Measurements from ENCODE around the gene HLA-A. TPM values are rescaled to one million over a fixed set of nuclear protein-coding genes. Genes with fewer than 3 reads are reported as not detected.
A peak's percentile ranks its signal among the peaks of the same experiment; 100 is the strongest.
"Not testable (repeated sequence)": the region's sequence is repeated elsewhere in the genome, so short reads cannot be mapped to it uniquely, and the experiment has no call there.

The HLA-A gene
- total RNA-seq, 1 donor from 2014 or later = 691 TPM

DNA sequence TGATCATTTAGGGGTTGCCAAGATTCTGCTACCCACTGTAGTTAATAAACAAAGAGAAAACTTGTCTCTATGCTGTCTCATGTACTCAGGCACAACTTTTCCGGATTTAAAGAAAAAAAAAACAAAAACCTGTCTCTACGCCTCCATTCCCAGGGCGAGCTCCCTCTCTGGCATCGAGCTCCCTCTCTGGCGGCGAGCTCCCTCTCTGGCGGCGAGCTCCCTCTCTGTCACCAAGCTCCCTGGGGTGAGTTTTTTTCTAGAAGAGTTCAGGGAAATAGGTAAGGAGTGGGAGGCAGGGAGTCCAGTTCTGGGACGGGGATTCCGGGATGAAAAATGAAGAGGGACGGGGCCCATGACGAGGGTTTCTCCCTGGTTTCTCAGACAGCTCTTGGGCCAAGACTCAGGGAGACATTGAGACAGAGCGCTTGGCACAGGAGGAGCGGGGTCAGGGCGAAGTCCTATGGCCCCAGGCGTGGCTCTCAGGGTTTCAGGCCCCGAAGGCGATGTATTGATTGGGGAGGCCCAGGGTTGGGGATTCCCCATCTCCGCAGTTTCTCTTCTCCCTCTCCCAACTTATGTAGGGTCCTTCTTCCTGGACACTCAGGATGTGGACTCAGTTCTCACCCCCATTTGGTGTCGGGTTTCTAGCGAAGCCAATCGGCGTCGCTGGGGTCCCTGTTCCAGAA, 16.5 kb upstream of the HLA-A start:
- TF ChIP-seq POLR2A (IDR thresholded peaks at IDR 0.05) (peak in 1 of 2 donors; percentile 13), CTCF (IDR thresholded peaks at IDR 0.05) (no peak)
- H3K9me3 ChIP-seq = no peaks in the 10 kb centered on the region
- H3K27me3 ChIP-seq = no peaks in the 10 kb centered on the region
- H3K36me3 ChIP-seq = no peaks in the 10 kb centered on the region
- peak overlapping the region in 1 of 2 donors; percentile 58 for H3K4me3 ChIP-seq
- peak in 1 of 2 donors; percentile 86 for DNase-seq (ENCODE audit: extremely low spot score in 2 of 2)
- no peak overlapping the region for H3K27ac ChIP-seq
- intact Hi-C loops (cut with DNase I) = no loop called here
- H3K4me1 ChIP-seq = no peaks in the 10 kb centered on the region

GRCh38 chr6:29926413-29927274, 15.7 kb upstream of the HLA-A start:
- TF ChIP-seq POLR2AphosphoS5 (IDR thresholded peaks at IDR 0.05; ENCODE audit: insufficient read depth in 1 of 2, low read depth in 1 of 2) = peak in 1 of 2 donors; percentile 81
- no peak for TF ChIP-seq CTCF (IDR thresholded peaks at IDR 0.05)
- TF ChIP-seq POLR2A (IDR thresholded peaks at IDR 0.05) = peak in 1 of 2 donors; percentile 36
- H3K36me3 ChIP-seq = no peaks in the 10 kb centered on the region
- H3K4me1 ChIP-seq = no peaks in the 10 kb centered on the region
- intact Hi-C loops (cut with DNase I) = no loop called here
- H3K9me3 ChIP-seq = no peaks in the 10 kb centered on the region
- peak overlapping the region in 1 of 2 donors; percentile 58 for H3K4me3 ChIP-seq
- peak in 1 of 2 donors; percentile 90 for DNase-seq (ENCODE audit: extremely low spot score in 2 of 2)
- H3K27me3 ChIP-seq = no peaks in the 10 kb centered on the region
- no peak overlapping the region for H3K27ac ChIP-seq

DNA sequence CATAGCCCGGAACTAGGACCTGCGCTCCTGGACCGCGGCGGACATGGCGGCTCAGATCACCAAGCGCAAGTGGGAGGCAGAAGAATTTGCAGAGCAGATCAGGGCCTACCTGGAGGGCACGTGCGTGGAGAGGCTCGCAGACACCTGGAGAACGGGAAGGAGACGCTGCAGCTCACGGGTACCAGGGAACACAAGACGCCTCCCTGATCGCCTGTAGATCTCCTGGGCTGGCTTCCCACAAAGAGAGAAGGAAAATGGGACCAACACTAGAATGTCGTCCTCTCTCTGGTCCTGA, 15.1 kb upstream of the HLA-A start:
- H3K27me3 ChIP-seq = no peaks in the 10 kb centered on the region
- H3K4me1 ChIP-seq = no peaks in the 10 kb centered on the region
- peak overlapping the region in 1 of 2 donors; percentile 58 for H3K4me3 ChIP-seq
- TF ChIP-seq POLR2A (IDR thresholded peaks at IDR 0.05) (no peak), POLR2AphosphoS5 (IDR thresholded peaks at IDR 0.05; ENCODE audit: insufficient read depth in 1 of 2, low read depth in 1 of 2) (no peak), CTCF (IDR thresholded peaks at IDR 0.05) (no peak)
- H3K9me3 ChIP-seq = no peaks in the 10 kb centered on the region
- intact Hi-C loops (cut with DNase I) = no loop called here
- no peaks in the 10 kb centered on the region for H3K36me3 ChIP-seq
- DNase-seq (ENCODE audit: extremely low spot score in 2 of 2) = no peak
- H3K27ac ChIP-seq = no peak overlapping the region

GRCh38 chr6:29927841-29928388, 14.4 kb upstream of the HLA-A start:
- Histone ChIP-seq H3K9me3 (no peaks in the 10 kb centered on the region), H3K27me3 (no peaks in the 10 kb centered on the region), H3K4me1 (no peaks in the 10 kb centered on the region), H3K27ac (no peak overlapping the region), H3K36me3 (no peaks in the 10 kb centered on the region), H3K4me3 (no peak overlapping the region)
- DNase-seq (ENCODE audit: extremely low spot score in 2 of 2) = peak in 1 of 2 donors; percentile 79
- intact Hi-C loops (cut with DNase I) = no loop called here
- TF ChIP-seq POLR2AphosphoS5 (IDR thresholded peaks at IDR 0.05; ENCODE audit: insufficient read depth in 1 of 2, low read depth in 1 of 2) (no peak), POLR2A (IDR thresholded peaks at IDR 0.05) (no peak), CTCF (IDR thresholded peaks at IDR 0.05) (no peak)

DNA sequence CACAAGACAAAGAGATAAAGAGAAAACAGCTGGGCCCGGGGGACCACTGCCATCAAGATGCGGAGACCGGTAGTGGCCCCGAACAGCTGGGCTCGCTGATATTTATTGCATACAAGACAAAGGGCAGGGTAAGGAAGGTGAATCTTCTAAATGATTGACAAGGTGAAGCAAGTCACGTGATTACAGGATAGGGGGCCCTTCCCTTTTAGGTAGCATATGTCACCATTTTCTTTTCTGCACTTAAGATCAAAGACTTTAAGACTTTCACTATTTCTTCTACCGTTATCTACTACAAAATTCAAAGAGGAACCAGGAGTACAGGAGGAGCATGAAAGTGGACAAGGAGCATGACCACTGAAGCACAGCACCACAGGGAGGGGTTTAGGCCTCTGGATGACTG, 12.3 kb upstream of the HLA-A start:
- DNase-seq (ENCODE audit: extremely low spot score in 2 of 2); H3K4me3 ChIP-seq; intact Hi-C loops (cut with DNase I); H3K27me3 ChIP-seq; H3K27ac ChIP-seq; H3K4me1 ChIP-seq; H3K36me3 ChIP-seq; H3K9me3 ChIP-seq: not testable (repeated sequence)
